GM19438 (cell line): ENCODE results near the gene NDC1.

ENCODE experiments used
- ATAC-seq: cut with Tn5 transposase; IDR thresholded peaks from one replicate; pipeline ENCODE4 v1.9.1; 2021; ENCODE audit warnings: low read depth; ENCODE audit not compliant: unreplicated experiment

The NDC1 gene

GRCh38 chr1:53716150-53716549, 121.9 kb downstream of the NDC1 start:
- ATAC-seq: no peak

- ATAC-seq: no peak
These were observed 122.6 kb downstream of the NDC1 start for GRCh38 chr1:53715478-53715877.
